Omental fat pad (tissue), 4 donors: ENCODE measurements around the gene SAMSN1. TPM values are rescaled to one million over a fixed set of nuclear protein-coding genes. Genes with fewer than 3 reads are reported as not detected.
"Not testable (repeated sequence)": the region's sequence is repeated elsewhere in the genome, so short reads cannot be mapped to it uniquely, and the experiment has no call there.

Experiments
- ATAC-seq: fragments of 150-250 bp; one replicate; pipeline ENCODE4 v1.9.1; 2016; ENCODE audit warnings: mild to moderate bottlenecking, moderate library complexity; ENCODE audit not compliant: low FRiP score
- DNase-seq: peaks from one replicate; pipeline ENCODE4 v3.0.0-alpha.2; 2019; ENCODE audit warnings: low spot score
- total RNA-seq, 4 donors: library from RNA; depleted of rRNA; stranded (reverse); fragments of >200 nt; gene quantifications; one replicate each; pipeline ENCODE4 v1.1.0, GENCODE V29; 2016
- TF ChIP-seq, protein P1 (sequence below), 3 donors: fragments of 450-650 bp; IDR thresholded peaks; one replicate each; pipeline ENCODE4 v1.5.1; 2016 to 2017; ENCODE audit warnings: antibody characterized with exemption in 3 of 3, mild to moderate bottlenecking in 3 of 3, moderate library complexity in 2 of 3

The SAMSN1 gene
- total RNA-seq, 4 donors from 2014 or later, result 20.0 to 48.4 (median 30.2) TPM

DNA sequence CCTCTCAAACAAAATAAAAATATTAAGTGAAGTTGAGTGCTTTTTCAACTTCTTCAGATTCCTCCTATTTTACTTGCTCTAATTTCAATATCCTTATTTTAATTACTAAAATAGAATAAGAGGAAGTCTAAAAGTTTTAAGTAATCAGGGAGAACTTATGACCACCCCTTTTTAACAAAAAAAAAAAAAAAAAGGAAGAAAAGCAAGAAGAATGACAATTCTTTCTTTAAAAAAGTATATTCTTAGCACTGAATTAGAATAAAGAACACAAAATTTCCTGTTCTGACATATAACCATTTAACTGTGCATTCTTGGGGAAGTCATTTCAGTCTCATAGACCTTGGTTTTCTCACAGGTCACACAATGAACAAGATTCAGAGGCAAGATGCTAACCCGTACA is 46.8 kb downstream of the SAMSN1 start:
- TF ChIP-seq, protein P1, sequence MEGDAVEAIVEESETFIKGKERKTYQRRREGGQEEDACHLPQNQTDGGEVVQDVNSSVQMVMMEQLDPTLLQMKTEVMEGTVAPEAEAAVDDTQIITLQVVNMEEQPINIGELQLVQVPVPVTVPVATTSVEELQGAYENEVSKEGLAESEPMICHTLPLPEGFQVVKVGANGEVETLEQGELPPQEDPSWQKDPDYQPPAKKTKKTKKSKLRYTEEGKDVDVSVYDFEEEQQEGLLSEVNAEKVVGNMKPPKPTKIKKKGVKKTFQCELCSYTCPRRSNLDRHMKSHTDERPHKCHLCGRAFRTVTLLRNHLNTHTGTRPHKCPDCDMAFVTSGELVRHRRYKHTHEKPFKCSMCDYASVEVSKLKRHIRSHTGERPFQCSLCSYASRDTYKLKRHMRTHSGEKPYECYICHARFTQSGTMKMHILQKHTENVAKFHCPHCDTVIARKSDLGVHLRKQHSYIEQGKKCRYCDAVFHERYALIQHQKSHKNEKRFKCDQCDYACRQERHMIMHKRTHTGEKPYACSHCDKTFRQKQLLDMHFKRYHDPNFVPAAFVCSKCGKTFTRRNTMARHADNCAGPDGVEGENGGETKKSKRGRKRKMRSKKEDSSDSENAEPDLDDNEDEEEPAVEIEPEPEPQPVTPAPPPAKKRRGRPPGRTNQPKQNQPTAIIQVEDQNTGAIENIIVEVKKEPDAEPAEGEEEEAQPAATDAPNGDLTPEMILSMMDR (IDR thresholded peaks at IDR 0.05), result no peak
- ATAC-seq (no peak), DNase-seq (no peak)

DNA sequence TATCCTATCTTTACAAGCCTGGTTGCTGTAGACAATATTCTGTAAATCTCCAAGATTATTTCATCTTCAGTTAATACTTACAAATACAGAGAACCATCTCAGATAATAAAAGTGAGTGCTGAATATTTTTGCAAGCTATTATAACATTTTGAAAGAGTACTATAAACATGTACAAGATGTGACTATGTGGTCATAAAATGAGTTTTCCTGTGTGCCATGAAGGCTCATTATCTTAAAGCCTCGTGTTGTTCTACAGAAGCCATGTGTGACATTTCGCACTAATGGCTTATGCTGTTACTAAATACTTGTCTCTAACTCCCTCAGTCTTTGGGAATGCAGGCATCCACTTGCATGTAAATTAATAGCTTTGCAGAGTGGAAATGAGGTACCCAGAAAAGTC is 48.3 kb downstream of the SAMSN1 start:
- DNase-seq (no peak), ATAC-seq (no peak)
- TF ChIP-seq, protein P1 (IDR thresholded peaks at IDR 0.05), result no peak

DNA sequence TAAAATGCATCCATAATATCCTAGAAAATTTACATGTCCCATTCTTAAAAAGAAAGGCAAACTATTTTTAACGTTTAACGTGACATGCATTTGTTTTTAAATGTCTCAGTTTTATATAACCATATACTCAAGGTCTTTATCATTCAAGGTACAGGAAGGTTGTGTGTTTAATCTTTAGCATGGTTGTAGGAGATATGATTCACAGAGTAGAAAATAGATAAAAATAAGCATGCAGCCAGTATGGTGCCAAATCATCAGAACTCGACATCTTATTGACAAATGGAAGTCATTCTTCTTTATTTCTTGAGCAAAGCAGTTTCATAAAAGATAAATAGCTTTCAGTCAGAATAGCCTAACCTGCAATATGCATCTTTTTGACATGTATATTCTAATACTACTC is 51.0 kb downstream of the SAMSN1 start:
- no peak for ATAC-seq
- TF ChIP-seq, protein P1 (IDR thresholded peaks at IDR 0.05), result no peak
- no peak for DNase-seq

DNA sequence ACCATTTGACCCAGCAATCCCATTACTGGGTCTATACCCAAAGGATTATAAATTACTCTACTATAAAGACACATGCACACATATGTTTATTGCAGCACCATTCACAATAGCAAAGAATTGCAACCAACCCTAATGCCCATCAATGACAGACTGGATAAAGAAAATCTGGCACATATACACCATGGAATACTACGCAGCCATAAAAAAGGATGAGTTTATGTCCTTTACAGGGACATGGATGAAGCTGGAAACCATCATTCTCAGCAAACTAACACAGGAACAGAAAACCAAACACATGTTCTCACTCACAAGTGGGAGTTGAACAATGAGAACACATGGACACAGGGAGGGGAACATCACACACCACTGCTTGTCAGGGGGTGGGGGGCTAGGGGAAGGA is 51.9 kb downstream of the SAMSN1 start:
- DNase-seq, ATAC-seq: not testable (repeated sequence)

DNA sequence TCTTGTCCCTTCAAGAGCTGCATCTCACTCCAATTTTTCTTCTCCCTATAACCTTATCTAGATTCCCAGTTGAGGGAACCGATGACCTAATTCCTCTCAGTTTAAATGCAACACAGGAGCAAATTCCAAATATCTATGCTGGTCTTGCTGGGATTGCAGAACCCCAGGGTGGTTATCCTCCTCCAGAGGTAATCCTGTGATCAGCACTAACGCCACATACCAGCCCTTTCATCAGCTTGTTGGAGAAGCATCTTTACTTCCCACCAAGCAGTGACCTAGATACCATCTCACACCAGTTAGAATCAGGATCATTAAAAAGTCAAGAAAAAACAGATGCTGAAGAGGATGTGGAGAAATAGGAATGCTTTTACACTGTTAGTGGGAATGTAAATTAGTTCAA is 52.4 kb downstream of the SAMSN1 start:
- TF ChIP-seq, protein P1 (IDR thresholded peaks at IDR 0.05), result no peak
- DNase-seq, result no peak
- ATAC-seq, result no peak

DNA sequence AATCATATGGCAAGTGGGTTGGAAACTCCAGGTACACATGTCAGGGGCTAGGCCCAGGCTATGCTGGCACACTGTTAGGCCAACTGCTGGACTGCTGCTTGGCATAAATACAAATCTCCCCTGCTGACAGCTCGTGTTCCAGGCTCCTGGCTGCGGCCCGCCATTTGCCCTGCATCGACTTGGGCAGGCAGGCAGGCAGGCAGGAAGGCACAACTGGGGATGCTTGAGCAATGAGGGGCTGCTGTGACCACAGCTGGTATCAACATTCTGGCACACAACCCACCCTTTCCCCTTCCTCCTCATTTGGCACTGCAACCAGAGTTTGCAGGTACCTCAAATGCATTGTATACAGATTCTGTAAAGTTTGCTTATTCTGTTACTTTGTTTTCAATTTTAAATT is 53.2 kb downstream of the SAMSN1 start:
- TF ChIP-seq, protein P1 (IDR thresholded peaks at IDR 0.05), result no peak
- ATAC-seq (no peak), DNase-seq (no peak)

DNA sequence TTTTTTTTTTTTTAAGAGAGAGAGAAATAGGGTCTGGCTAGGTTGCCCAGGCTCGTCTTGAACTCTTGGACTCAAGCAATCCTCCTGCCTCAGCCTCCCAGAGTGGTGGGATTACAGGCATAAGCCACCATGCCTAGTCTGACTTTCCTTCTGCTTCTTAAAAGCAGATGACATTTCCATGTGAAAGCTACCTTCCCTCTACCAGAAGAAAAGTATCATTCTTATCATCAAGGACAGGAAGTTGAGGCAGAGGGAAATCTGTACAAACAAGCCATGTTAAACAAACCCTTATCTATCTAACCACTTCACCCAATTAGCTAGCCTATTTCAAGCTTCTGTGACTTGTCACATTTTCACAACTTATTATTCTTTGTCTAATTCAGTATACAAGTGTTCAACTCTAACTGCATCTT is 54.8 kb downstream of the SAMSN1 start:
- ATAC-seq (no peak), DNase-seq (no peak)
- TF ChIP-seq, protein P1 (IDR thresholded peaks at IDR 0.05), result no peak

DNA sequence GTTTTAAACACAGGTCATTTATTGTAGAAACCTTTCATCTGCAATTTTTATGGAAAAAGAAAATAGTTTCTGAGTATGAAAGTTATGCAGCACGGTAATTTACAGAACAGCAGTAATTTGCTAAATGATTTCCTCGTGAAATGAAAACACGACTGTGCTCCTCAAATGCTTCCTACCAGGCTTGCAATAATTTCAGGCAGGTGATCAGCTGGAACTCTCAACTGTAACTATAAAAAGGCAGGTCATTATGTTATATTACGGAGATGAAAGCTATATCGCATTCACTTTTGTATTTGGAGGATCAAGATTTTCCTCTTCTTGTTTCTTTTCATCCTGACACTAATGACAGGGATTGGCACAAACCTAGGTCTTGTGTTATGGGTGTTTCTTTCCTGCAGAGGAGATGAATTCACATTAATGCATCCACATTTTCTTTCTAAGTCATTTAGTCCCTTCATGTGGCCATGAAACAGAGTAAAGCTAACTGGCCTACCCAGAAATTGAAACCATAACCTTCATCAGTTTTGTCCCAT is 57.4 kb downstream of the SAMSN1 start:
- ATAC-seq, result no peak
- TF ChIP-seq, protein P1 (IDR thresholded peaks at IDR 0.05), result no peak

More for the DNA sequence above, 57.4 kb downstream of the SAMSN1 start:
- DNase-seq, result no peak
